NCI-H774 (cell line): ENCODE data around the gene ISG15.

ENCODE experiments used
- DNase-seq: peaks from one replicate; lab custom pipeline; 2025; lab: John Stamatoyannopoulos, UW

ISG15 gene

DNA sequence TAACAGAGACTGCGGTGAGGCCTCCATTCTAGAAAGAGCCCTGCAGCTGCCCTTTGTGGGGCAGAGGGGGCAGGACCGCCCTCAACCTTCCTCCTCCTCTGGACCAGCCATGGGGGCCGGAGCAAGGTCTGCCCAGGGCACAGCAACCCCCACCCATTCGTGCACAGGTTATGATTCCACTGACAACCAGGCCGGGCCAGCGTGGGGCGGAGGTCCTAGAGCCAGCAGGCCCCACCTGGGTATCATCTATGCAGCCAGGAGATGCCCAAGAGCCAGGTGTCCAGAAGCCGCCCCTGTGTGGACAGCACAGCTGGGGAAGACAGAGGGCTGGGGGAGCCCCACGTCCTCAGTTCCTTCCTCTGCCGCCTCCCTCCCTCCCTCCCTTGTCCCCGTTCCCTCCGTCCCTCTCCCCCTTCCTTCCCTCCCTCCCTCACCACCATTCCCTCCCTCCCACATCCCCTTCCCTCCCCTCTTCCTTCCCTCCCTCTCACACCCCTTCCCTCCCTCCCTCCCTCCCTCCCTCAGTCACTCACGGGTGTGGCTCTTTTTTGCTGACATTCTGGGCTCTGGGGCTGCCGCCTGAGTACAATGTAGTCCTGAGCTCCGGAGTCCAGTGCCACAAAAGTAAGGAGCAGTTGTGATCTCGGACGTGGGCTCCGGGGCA, 48.5 kb downstream of the ISG15 start:
- DNase-seq: no peak

DNA sequence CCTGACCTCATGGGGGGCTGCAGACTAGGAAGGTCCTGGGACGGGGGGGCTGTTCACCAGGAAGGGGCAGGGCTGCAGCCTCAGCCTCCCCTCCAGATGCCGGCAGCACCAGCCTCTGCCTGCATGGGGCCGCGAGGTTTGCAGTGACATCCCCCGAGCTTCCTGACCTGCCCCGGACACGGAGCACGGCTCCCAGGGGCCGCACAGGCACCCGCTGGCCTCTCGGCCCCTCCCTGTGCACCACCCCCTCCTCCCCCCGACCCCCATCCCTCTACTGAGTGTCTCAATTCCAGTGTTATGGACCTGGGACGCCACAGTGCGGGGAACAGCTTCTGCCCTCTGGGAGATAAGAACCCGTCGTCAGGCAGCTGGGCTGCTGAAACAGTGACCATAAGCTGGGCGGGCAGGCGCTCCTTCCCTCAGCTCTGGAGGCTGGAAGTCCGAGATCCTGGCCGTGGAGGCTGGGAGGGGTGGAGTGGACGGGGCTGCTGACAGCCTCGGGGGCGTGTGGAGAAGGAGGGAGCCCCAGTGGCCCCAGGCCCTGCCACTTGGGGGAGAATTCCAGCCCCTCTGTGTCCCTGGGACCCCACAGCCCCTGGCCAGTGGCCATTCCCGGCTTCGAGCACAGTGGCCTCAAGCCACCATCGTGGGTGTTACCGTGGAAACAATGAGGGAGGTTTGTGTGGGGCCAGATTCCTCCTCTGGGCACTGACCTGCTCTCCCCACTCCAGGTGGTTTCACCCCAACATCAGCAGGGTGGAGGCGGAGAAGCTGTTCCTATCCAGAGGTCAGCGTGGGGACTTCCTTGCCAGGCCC, 49.3 kb downstream of the ISG15 start:
- DNase-seq: no peak

DNA sequence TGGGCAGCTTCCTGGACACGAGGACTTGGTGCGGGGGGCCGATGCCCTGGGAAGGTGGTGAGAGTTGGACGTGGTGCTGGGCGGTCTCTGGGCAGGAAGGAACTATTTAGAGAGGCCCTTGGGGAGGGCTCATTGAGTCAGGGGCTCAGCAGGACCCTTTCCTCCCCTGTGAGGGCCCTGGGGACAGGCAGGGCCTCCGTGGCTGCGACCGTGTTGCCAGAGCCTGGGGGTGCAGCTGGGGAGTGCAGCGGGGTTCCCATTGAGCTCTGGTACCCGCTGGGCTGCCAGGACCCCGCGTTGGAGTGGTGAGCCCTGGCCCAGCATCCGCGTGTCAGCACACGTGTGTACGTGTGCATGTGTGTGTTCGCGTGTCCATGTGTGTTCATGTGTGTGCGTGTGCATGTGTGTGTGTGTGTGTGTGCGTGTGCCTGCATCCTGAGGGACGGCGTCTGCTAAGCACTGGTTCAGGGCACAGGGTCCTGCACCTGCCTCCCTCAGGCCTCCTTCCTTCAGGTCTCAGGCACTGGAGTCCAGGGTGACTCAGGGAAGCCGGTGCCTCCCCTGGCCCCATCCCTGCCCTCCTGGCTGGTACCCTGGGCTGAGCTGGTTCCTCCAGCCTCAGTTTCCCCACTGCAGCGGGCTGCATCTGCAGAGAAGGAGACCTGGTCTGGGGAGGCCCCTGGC, 50.1 kb downstream of the ISG15 start:
- no peak for DNase-seq
